Suprapubic skin (tissue), 4 donors: ENCODE measurements around the gene DDRGK1. TPM values are rescaled to one million over a fixed set of nuclear protein-coding genes. Genes with fewer than 3 reads are reported as not detected.
A peak's percentile ranks its signal among the peaks of the same experiment; 100 is the strongest.

Experiments used
- DNase-seq, 2 donors: peaks; one replicate each; pipeline ENCODE4 v3.0.0-alpha.2; 2019; ENCODE audit warnings: low spot score in 2 of 2
- H3K27ac ChIP-seq: fragments of 200-600 bp; sonication (generic); one replicate; pipeline ENCODE4 v1.5.1; 2019
- H3K27me3 ChIP-seq: fragments of 200-600 bp; sonication (generic); one replicate; pipeline ENCODE4 v1.5.1; 2019
- H3K36me3 ChIP-seq: fragments of 200-600 bp; sonication (generic); one replicate; pipeline ENCODE4 v1.5.1; 2019
- H3K4me1 ChIP-seq: fragments of 200-600 bp; sonication (generic); one replicate; pipeline ENCODE4 v1.5.1; 2019
- H3K4me3 ChIP-seq: fragments of 200-600 bp; sonication (generic); one replicate; pipeline ENCODE4 v1.5.1; 2019; ENCODE audit warnings: mild to moderate bottlenecking
- H3K9me3 ChIP-seq: fragments of 200-600 bp; sonication (generic); one replicate; pipeline ENCODE4 v1.5.1; 2019
- CTCF ChIP-seq, 2 donors: fragments of 200-600 bp in 1 of 2; fragments of 450-650 bp in 1 of 2; sonication (generic) in 1 of 2; IDR thresholded peaks; one replicate each; pipeline ENCODE4 v1.5.1; 2016 to 2019; ENCODE audit warnings: antibody characterized with exemption in 2 of 2, mild to moderate bottlenecking in 1 of 2, moderate library complexity in 1 of 2
- EP300 ChIP-seq: sonication (generic); formaldehyde crosslinking; IDR thresholded peaks from one replicate; pipeline ENCODE4 v1.6.1; 2017; ENCODE audit warnings: antibody characterized with exemption
- POLR2A ChIP-seq, 2 donors: fragments of 450-650 bp; IDR thresholded peaks; one replicate each; pipeline ENCODE4 v1.6.1; 2017; ENCODE audit warnings: antibody characterized with exemption in 2 of 2, mild to moderate bottlenecking in 2 of 2, moderate library complexity in 2 of 2
- POLR2AphosphoS5 ChIP-seq, 3 donors: sonication (generic); formaldehyde crosslinking; IDR thresholded peaks; one replicate each; pipeline ENCODE4 v1.6.1; 2017; ENCODE audit warnings: antibody characterized with exemption in 3 of 3
- WGBS: methylation state at CpG from one replicate; pipeline ENCODE4 v1.1.5; 2018; 5-methylcytosine and 5-hydroxymethylcytosine counted together
- total RNA-seq, 4 donors: library from RNA; depleted of rRNA; stranded (reverse); fragments of >200 nt; gene quantifications; one replicate each; pipeline ENCODE4 v1.1.0, GENCODE V29; 2016

The DDRGK1 gene
- total RNA-seq, 4 donors from 2014 or later = 50.0 to 169 (median 55.6) TPM

DNA sequence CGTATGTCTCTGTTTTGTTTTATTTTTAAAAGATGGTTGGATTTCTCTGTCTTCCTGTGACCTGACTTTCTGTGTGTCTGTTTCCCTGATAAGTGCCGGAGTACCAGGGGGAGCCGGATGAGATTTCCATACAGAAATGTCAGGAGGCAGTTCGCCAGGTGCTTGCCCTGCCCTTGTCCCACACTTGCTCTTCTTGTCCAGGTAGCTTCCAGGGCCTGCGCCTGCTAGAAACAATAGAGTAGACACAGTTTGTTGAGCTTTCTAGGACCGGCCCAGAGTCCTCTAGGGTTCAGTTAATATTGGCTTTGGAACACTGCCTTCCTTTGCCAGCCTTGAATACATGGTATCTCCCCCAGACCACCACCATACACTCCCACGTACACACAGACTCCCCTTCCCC lies 8.7 kb upstream of the DDRGK1 start:
- no peak for TF ChIP-seq POLR2AphosphoS5 (IDR thresholded peaks at IDR 0.05)
- TF ChIP-seq EP300 = no peak
- no peak for TF ChIP-seq POLR2A (IDR thresholded peaks at IDR 0.05)
- no peak for TF ChIP-seq CTCF (IDR thresholded peaks at IDR 0.05)
- H3K27me3 ChIP-seq = no peaks in the 10 kb centered on the region
- WGBS = 92% methylated on average over 7 of the region's 7 CpGs
- no peak for DNase-seq
- no peak overlapping the region for H3K27ac ChIP-seq
- peaks cover 18% of the 10 kb centered on the region for H3K4me1 ChIP-seq
- H3K9me3 ChIP-seq = no peaks in the 10 kb centered on the region
- peaks cover 38% of the 10 kb centered on the region for H3K36me3 ChIP-seq
- no peak overlapping the region for H3K4me3 ChIP-seq

DNA sequence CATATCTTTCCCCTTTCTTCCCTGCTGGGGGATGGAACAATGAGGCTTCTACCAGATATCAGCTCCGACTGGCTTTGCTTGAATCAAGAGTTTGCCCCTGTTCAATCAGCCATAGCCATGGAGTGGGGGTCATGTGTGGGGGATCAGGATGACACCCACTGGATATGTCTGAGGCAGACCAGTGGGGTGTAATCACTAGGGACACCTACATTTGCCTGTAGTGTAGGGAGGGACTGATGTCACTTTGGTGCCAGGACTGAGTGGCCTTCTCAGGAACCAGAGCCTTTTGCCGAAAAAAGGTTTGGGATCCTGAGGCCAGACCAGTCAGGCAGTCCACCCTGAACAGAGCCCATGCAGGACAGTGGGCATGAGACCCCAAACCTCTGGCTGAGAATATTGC lies 5.9 kb upstream of the DDRGK1 start:
- peaks cover 24% of the 10 kb centered on the region for H3K36me3 ChIP-seq
- TF ChIP-seq POLR2AphosphoS5 (IDR thresholded peaks at IDR 0.05) = no peak
- TF ChIP-seq EP300 = no peak
- TF ChIP-seq CTCF (IDR thresholded peaks at IDR 0.05) = no peak
- TF ChIP-seq POLR2A (IDR thresholded peaks at IDR 0.05) = no peak
- WGBS = 81% methylated on average over 2 of the region's 2 CpGs
- H3K9me3 ChIP-seq = no peaks in the 10 kb centered on the region
- no peak for DNase-seq
- peaks cover 17% of the 10 kb centered on the region for H3K4me1 ChIP-seq
- H3K4me3 ChIP-seq = peak overlapping the region; percentile 89
- no peaks in the 10 kb centered on the region for H3K27me3 ChIP-seq
- no peak overlapping the region for H3K27ac ChIP-seq

GRCh38 chr20:3209946-3210317 lies 5.5 kb upstream of the DDRGK1 start:
- no peak for TF ChIP-seq POLR2AphosphoS5 (IDR thresholded peaks at IDR 0.05)
- TF ChIP-seq CTCF (IDR thresholded peaks at IDR 0.05) = no peak
- TF ChIP-seq POLR2A (IDR thresholded peaks at IDR 0.05) = no peak
- TF ChIP-seq EP300 = no peak
- peaks cover 17% of the 10 kb centered on the region for H3K4me1 ChIP-seq
- under 1% methylated on average over 10 of the region's 10 CpGs for WGBS
- H3K9me3 ChIP-seq = no peaks in the 10 kb centered on the region
- no peak for DNase-seq
- peak overlapping the region; percentile 89 for H3K4me3 ChIP-seq
- no peaks in the 10 kb centered on the region for H3K27me3 ChIP-seq
- H3K27ac ChIP-seq = no peak overlapping the region
- peaks cover 20% of the 10 kb centered on the region for H3K36me3 ChIP-seq

- peaks cover 16% of the 10 kb centered on the region for H3K36me3 ChIP-seq
Measured at GRCh38 chr20:3209257-3209945, 4.9 kb upstream of the DDRGK1 start, which contains the start of gene ITPA. Gene ITPA, plus strand, starts transcription at chr20:3209498. Its CDS starts 54 bp downstream, at chr20:3209552.

More at GRCh38 chr20:3209257-3209945, 4.9 kb upstream of the DDRGK1 start, which contains the start of gene ITPA:
- Histone ChIP-seq H3K27ac (peak within 1 kb of the TSS; percentile 80), H3K4me1 (peaks cover 17% of the 10 kb centered on the region), H3K9me3 (no peaks in the 10 kb centered on the region), H3K27me3 (no peaks in the 10 kb centered on the region), H3K4me3 (peak within 1 kb of the TSS; percentile 89)
- peak in 1 of 2 donors; percentile 77 for DNase-seq
- WGBS = under 1% methylated on average over 39 of the region's 48 CpGs
- TF ChIP-seq POLR2AphosphoS5 (IDR thresholded peaks at IDR 0.05) (no peak), EP300 (no peak), POLR2A (IDR thresholded peaks at IDR 0.05) (no peak), CTCF (IDR thresholded peaks at IDR 0.05) (no peak)
